ENCODE results near the gene FOXA3. TPM values are rescaled to one million over a fixed set of nuclear protein-coding genes. Genes with fewer than 3 reads are reported as not detected.
A peak's percentile ranks its signal among the peaks of the same experiment; 100 is the strongest.

Gene FOXA3
- total and polyA plus RNA-seq, 8 donors: 7.6 to 65.8 (median 18.9) TPM

DNA sequence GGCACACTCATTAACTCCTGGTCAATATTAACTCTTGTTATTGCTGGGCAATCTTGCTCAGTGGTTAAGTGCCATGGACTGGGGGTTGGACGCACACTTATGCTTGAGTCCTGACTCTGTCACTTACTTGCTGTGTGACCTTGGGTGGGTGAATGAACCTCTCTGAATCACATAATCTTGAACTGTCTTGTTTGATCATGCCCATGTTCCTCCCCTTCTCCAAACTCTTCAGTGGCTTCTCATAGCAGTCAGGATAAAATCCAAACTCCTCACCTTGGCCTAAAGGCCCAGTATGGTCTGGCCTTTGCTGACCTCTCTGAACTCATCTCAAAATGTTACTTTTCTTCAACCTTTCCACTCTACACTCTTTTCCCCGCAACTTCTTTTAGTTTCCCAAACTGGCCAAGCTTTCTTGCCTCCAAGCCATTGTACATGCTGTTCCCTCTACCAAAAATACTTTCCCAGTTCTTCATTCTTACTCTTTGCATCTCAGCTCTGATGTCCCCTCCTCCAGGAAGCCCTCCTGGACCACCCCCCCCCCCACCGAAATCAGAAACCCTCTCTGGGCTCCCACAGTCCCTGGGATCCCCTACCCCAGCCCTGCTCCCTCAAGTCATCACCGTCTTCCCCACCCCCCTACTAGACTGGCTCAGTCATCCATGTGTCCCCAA lies 35.9 kb downstream of the FOXA3 start:
- H3K4me3 ChIP-seq: no peak overlapping the region
- no peak for DNase-seq
- no peak overlapping the region for H3K27ac ChIP-seq
- intact Hi-C loops (cut with DNase I; ENCODE audit: low total_unique reads): no loop called here
- H3K27me3 ChIP-seq: no peaks in the 10 kb centered on the region
- peaks cover 19 to 33% (median 30%) of the 10 kb centered on the region in 4 donors for H3K4me1 ChIP-seq
- peaks cover 28 to 45% (median 41%) of the 10 kb centered on the region in 4 donors for H3K36me3 ChIP-seq
- 89 to 91% (median 91%) methylated on average over 4 of the region's 4 CpGs for WGBS, 5 donors
- TF ChIP-seq EP300 (IDR thresholded peaks at IDR 0.05) (no peak), POLR2A (IDR thresholded peaks at IDR 0.05) (no peak), POLR2AphosphoS5 (IDR thresholded peaks at IDR 0.05) (no peak)
- TF ChIP-seq, protein P1, sequence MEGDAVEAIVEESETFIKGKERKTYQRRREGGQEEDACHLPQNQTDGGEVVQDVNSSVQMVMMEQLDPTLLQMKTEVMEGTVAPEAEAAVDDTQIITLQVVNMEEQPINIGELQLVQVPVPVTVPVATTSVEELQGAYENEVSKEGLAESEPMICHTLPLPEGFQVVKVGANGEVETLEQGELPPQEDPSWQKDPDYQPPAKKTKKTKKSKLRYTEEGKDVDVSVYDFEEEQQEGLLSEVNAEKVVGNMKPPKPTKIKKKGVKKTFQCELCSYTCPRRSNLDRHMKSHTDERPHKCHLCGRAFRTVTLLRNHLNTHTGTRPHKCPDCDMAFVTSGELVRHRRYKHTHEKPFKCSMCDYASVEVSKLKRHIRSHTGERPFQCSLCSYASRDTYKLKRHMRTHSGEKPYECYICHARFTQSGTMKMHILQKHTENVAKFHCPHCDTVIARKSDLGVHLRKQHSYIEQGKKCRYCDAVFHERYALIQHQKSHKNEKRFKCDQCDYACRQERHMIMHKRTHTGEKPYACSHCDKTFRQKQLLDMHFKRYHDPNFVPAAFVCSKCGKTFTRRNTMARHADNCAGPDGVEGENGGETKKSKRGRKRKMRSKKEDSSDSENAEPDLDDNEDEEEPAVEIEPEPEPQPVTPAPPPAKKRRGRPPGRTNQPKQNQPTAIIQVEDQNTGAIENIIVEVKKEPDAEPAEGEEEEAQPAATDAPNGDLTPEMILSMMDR (IDR thresholded peaks at IDR 0.05): no peak
- no peaks in the 10 kb centered on the region for H3K9me3 ChIP-seq

DNA sequence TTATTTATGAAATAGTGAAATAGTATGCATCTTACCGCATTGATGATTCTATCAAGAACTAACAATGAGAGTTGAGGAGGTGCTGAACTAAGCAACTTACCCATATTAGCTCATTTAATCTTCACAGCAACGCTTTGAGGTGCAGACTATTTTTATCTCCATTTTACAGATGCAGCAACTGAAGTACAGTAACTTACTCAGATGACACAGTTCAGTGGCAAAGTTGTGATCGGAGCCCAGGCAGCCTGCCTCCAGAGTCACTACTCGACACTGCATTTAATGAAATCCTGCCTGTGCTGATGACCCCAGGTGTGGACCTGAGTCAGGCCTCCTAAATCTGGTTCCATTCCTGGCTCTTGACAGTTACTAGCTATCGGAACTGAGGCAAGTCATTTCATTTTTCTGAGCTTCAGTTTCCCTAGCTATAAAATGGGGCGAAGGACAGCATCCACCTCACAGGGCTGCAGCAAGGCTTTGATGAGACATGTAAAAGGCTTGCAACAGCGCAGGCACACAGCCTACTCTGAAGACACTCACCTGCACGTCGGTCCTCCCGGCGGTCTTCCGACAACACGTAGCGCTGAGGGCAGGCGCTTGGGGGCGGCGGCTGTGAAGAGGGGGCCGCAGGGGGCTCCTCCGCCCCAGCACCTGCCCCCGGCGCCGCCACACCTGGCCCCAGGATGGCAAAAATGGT lies 36.8 kb downstream of the FOXA3 start:
- intact Hi-C loops (cut with DNase I; ENCODE audit: low total_unique reads): no loop called here
- TF ChIP-seq EP300 (IDR thresholded peaks at IDR 0.05) (no peak), POLR2A (IDR thresholded peaks at IDR 0.05) (no peak), POLR2AphosphoS5 (IDR thresholded peaks at IDR 0.05) (no peak)
- TF ChIP-seq, protein P1 (IDR thresholded peaks at IDR 0.05): no peak
- WGBS, 5 donors: 60 to 77% (median 71%) methylated on average over 17 to 22 of the region's 22 CpGs
- Histone ChIP-seq H3K27ac (peak overlapping the region in 2 of 5 donors; percentile 78 to 84), H3K36me3 (peaks cover 26 to 36% (median 33%) of the 10 kb centered on the region in 4 donors), H3K4me3 (peak overlapping the region; percentile 73 to 90 (median 84)), H3K9me3 (no peaks in the 10 kb centered on the region), H3K27me3 (no peaks in the 10 kb centered on the region), H3K4me1 (peaks cover 19 to 33% (median 30%) of the 10 kb centered on the region in 4 donors)
- DNase-seq: no peak

DNA sequence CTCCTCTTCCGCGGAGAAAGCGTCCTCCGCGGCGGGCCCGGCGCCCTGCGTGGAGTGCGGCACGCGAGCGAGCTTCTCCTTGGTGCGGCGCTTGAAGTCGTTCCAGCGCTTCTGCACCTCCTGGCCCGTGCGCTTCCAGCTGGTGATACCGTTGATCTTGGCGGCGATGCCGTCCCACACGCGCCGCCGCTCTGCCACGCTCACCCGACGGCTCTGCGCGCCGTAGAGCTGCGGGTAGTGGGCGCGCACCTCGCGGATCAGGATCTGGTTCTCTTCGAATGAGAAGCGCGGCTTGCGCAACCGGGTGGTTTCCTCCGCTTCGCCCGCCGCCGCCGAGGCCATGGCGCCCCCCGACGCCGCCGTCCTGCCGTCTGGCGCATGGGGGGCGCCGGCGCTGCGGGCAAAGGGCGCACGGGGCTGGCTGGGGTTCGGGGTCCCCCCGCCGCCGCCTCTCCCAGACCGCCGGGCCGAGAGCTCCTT lies 37.3 kb downstream of the FOXA3 start:
- peak overlapping the region in 4 of 5 donors; percentile 75 to 84 (median 77) for H3K27ac ChIP-seq
- WGBS, 5 donors: 2 to 13% (median 4%) methylated on average over 11 to 69 of the region's 69 CpGs
- peak; percentile 44 to 73 for DNase-seq

More for the DNA sequence above, 37.3 kb downstream of the FOXA3 start:
- Histone ChIP-seq H3K4me1 (peaks cover 19 to 33% (median 30%) of the 10 kb centered on the region in 4 donors), H3K4me3 (peak overlapping the region; percentile 73 to 90 (median 84)), H3K36me3 (peaks cover 23 to 31% (median 28%) of the 10 kb centered on the region in 4 donors), H3K27me3 (no peaks in the 10 kb centered on the region), H3K9me3 (no peaks in the 10 kb centered on the region)
- intact Hi-C loops (cut with DNase I; ENCODE audit: low total_unique reads): no loop called here
- TF ChIP-seq, protein P1 (IDR thresholded peaks at IDR 0.05): no peak
- TF ChIP-seq EP300 (IDR thresholded peaks at IDR 0.05) (no peak), POLR2AphosphoS5 (IDR thresholded peaks at IDR 0.05) (no peak), POLR2A (IDR thresholded peaks at IDR 0.05) (no peak)
